PFSK-1 (cell line): ENCODE measurements around the gene EVI5L.
A peak's percentile ranks its signal among the peaks of the same experiment; 100 is the strongest.

ENCODE experiments used
- FOXP2 ChIP-seq: optimal IDR thresholded peaks from 2 replicates; pipeline ENCODE3; 2011; ENCODE audit warnings: borderline replicate concordance, control low read depth, inconsistent platforms; ENCODE audit not compliant: insufficient read depth; ENCODE audit errors: extremely low read length, extremely low read depth
- POLR2AphosphoS5 ChIP-seq: IDR thresholded peaks from 2 replicates; pipeline ENCODE4 v1.6.1; 2012; ENCODE audit warnings: low read depth, mild to moderate bottlenecking, control low read depth, low read length, moderate library complexity
- REST ChIP-seq, 2 experiments: IDR thresholded peaks; 2 replicates each; pipeline versions ENCODE4 v1.6.1 to v1.8.0; 2011 to 2012; ENCODE audit warnings: low read depth in 2 of 2, low read length in 2 of 2, control low read depth in 1 of 2, inconsistent platforms in 1 of 2, mild to moderate bottlenecking in 1 of 2, moderate library complexity in 1 of 2; ENCODE audit not compliant: insufficient read depth in 1 of 2
- SIN3A ChIP-seq: IDR thresholded peaks from 2 replicates; pipeline ENCODE4 v1.6.1; 2012; ENCODE audit warnings: mild to moderate bottlenecking, low read length, moderate library complexity, borderline replicate concordance; ENCODE audit not compliant: insufficient read depth
- TAF1 ChIP-seq: IDR thresholded peaks from 2 replicates; pipeline ENCODE4 v1.6.1; 2012; ENCODE audit warnings: low read length, control low read depth, borderline replicate concordance; ENCODE audit not compliant: insufficient read depth

- no peak for TF ChIP-seq TAF1
- TF ChIP-seq REST (IDR thresholded peaks at IDR 0.05; ENCODE audit: insufficient read depth in 1 of 2, low read depth in 2 of 2, low read length in 2 of 2) = no peak
- TF ChIP-seq POLR2AphosphoS5 = 0 out of 2 replicates have a peak, but pooled peaks have one; percentile 36
- no peak for TF ChIP-seq SIN3A
- no peak for TF ChIP-seq FOXP2
Observed at GRCh38 chr19:7910321-7911161, 80.5 kb downstream of the EVI5L start.
